K562 (cell line): Measurements from ENCODE around the gene TUFM. TPM values are rescaled to one million over a fixed set of nuclear protein-coding genes. Genes with fewer than 3 reads are reported as not detected.
A peak's percentile ranks its signal among the peaks of the same experiment; 100 is the strongest.
"Not testable (repeated sequence)": the region's sequence is repeated elsewhere in the genome, so short reads cannot be mapped to it uniquely, and the experiment has no call there.

Source experiments
- ATAC-seq: fragments of 200-7000 bp; cut with Tn5 transposase; 3 replicates; pipeline ENCODE4 v1.9.1; 2020; ENCODE audit warnings: moderate library complexity
- BruUV-seq: library from RNA; stranded (reverse); fragments of 400-500 nt; replicated peaks from 2 replicates; lab custom pipeline; 2021; lab: Mats Ljungman, UMichigan
- CTCF ChIA-PET: fragments of 300-600 bp; formaldehyde crosslinking; extraction: SDS; loops from one replicate; lab custom pipeline; 2021; ENCODE audit warnings: low intra/inter-chr PET ratio; lab: Yijun Ruan, JAX
- POLR2A ChIA-PET: fragments of 300-600, 350-650 bp; sonication (Branson Sonifier 250); formaldehyde crosslinking; extraction: SDS; loops from one replicate; lab custom pipeline; 2021; ENCODE audit warnings: antibody characterized with exemption, inconsistent platforms; lab: Yijun Ruan, JAX
- DNase-seq, 4 experiments: peaks; one replicate each; pipeline versions ENCODE4 v3.0.0 to v3.0.0-alpha.2; 2011 to 2018; ENCODE audit warnings: low spot score in 3 of 4, mixed read lengths in 3 of 4; ENCODE audit errors: extremely low read depth in 1 of 4
- FAIRE-seq: peaks from 2 replicates; lab custom pipeline; 2011; peaks lifted over from hg19 to GRCh38; lab: Jason Lieb, UNC
- H2AFZ ChIP-seq: 2 replicates; pipeline ENCODE4 v1.6.0; 2011; ENCODE audit warnings: low read depth, low read length, control low read depth, inconsistent platforms
- H3K27ac ChIP-seq: fragments of 200-600 bp; 3 replicates; pipeline ENCODE4 v1.8.0; 2011; ENCODE audit warnings: low read depth, mild to moderate bottlenecking, control low read depth, inconsistent platforms, low read length, moderate library complexity, mixed read lengths; ENCODE audit errors: extremely low read depth
- H3K27me3 ChIP-seq, 2 experiments: fragments of 300-600 bp in 1 of 2; 2 replicates in 1 of 2; 3 replicates in 1 of 2; pipeline versions ENCODE4 v1.6.0 to v1.8.0; 2011; ENCODE audit warnings: inconsistent platforms in 2 of 2, low read length in 2 of 2, mild to moderate bottlenecking in 1 of 2, mixed read lengths in 1 of 2, moderate library complexity in 1 of 2; ENCODE audit not compliant: control insufficient read depth in 2 of 2, insufficient read depth in 2 of 2
- H3K36me3 ChIP-seq: fragments of 300-600 bp; 3 replicates; pipeline ENCODE4 v1.8.0; 2011; ENCODE audit warnings: mild to moderate bottlenecking, low read length, inconsistent platforms; ENCODE audit not compliant: control insufficient read depth, insufficient read depth
- H3K4me1 ChIP-seq, 2 experiments: fragments of 200-600 bp in 1 of 2; replicated peaks in 1 of 2; 2 replicates in 1 of 2; 3 replicates in 1 of 2; pipeline versions ENCODE4 v1.5.1 to v1.8.0; 2011; ENCODE audit warnings: inconsistent platforms in 2 of 2, low read length in 2 of 2, mild to moderate bottlenecking in 1 of 2, mixed read lengths in 1 of 2, moderate library complexity in 1 of 2; ENCODE audit not compliant: control insufficient read depth in 2 of 2, insufficient read depth in 2 of 2
- H3K4me2 ChIP-seq: 2 replicates; pipeline ENCODE4 v1.6.1; 2011; ENCODE audit warnings: low read length, control low read depth, inconsistent platforms, mixed read lengths; ENCODE audit not compliant: insufficient read depth
- H3K4me3 ChIP-seq: fragments of 200-600 bp; sonication (generic), shearing (Covaris generic); 2 replicates; pipeline ENCODE4 v1.5.1; 2016; ENCODE audit warnings: control low read depth, inconsistent platforms
- H3K79me2 ChIP-seq: fragments of 200-600 bp; 3 replicates; pipeline ENCODE4 v1.8.0; 2011; ENCODE audit warnings: low read length, inconsistent platforms; ENCODE audit not compliant: control insufficient read depth, insufficient read depth
- H3K9ac ChIP-seq, 2 experiments: 2 replicates each; pipeline versions ENCODE4 v1.6.0 to v1.6.1; 2011; ENCODE audit warnings: low read depth in 2 of 2, low read length in 2 of 2, control low read depth in 1 of 2, inconsistent platforms in 1 of 2, mild to moderate bottlenecking in 1 of 2, mixed read lengths in 1 of 2; ENCODE audit not compliant: insufficient read depth in 1 of 2
- H3K9me1 ChIP-seq: one replicate; pipeline ENCODE4 v1.6.0; 2011; ENCODE audit warnings: inconsistent platforms, mild to moderate bottlenecking, low read length, moderate library complexity; ENCODE audit not compliant: control insufficient read depth, insufficient read depth
- H3K9me3 ChIP-seq: replicated peaks from 2 replicates; pipeline ENCODE4 v1.5.1; 2011; ENCODE audit warnings: low read depth, low read length, inconsistent platforms; ENCODE audit not compliant: control insufficient read depth, insufficient read depth
- H4K20me1 ChIP-seq: replicated peaks from 2 replicates; pipeline ENCODE4 v1.6.1; 2011; ENCODE audit warnings: low read length, inconsistent platforms, mixed read lengths; ENCODE audit not compliant: control insufficient read depth, insufficient read depth
- CEBPB ChIP-seq: fragments of 450-650 bp; IDR thresholded peaks from 2 replicates; pipeline ENCODE4 v1.6.1; 2016; ENCODE audit warnings: missing genetic modification characterization, missing compliant biosample characterization
- ESRRA ChIP-seq: fragments of 450-650 bp; IDR thresholded peaks from 2 replicates; pipeline ENCODE4 v1.6.1; 2014; ENCODE audit warnings: low read depth, mild to moderate bottlenecking, moderate library complexity, borderline replicate concordance
- PKNOX1 ChIP-seq: fragments of 450-650 bp; IDR thresholded peaks from 2 replicates; pipeline ENCODE4 v1.6.1; 2016
- WGBS: fragments of 100-300 bp; shearing (Covaris generic); methylation state at CpG from one replicate; pipeline ENCODE4 v1.1.6; 2016; ENCODE audit warnings: low coverage, mixed read lengths; ENCODE audit not compliant: insufficient coverage; ENCODE audit errors: missing lambda C conversion rate; 5-methylcytosine and 5-hydroxymethylcytosine counted together
- in situ Hi-C: fragments of 300-500 bp; cut with MboI; formaldehyde crosslinking; loops from 4 replicates; pipeline ENCODE4 v1.15.0; 2018; ENCODE audit warnings: inconsistent platforms, mixed read lengths
- intact Hi-C: fragments of 100-400 bp; cut with micrococcal nuclease; formaldehyde crosslinking; loops from 2 replicates; pipeline ENCODE4 v1.14.2; 2022
- polyA plus RNA-seq, 8 experiments: library from polyadenylated mRNA; depleted of rRNA in 4 of 8; stranded (reverse) in 5 of 8; unstranded in 3 of 8; fragments of >200 nt; fragmentation: Nextera tagmentation in 2 of 8; fragmentation: Illumina TruSeq in 1 of 8; extraction: Ambion mirVana in 2 of 8; extraction: Trizol in 1 of 8; gene quantifications; 2 replicates each; pipeline versions ENCODE4 v1.2.1 to v1.2.3, GENCODE V29; 2011 to 2014; ENCODE audit warnings: inconsistent platforms in 1 of 8, missing spikeins in 1 of 8
- total RNA-seq, 7 experiments: library from RNA; depleted of rRNA in 6 of 7; stranded (reverse); fragments of >200 nt in 6 of 7; fragmentation: Illumina TruSeq in 2 of 7; extraction: Trizol in 2 of 7; gene quantifications; 2 replicates each; pipeline versions ENCODE4 v1.2.1 to v1.2.3, GENCODE V29; 2011 to 2021; ENCODE audit warnings: low replicate concordance in 1 of 7

TUFM gene
- total and polyA plus RNA-seq, 9 of the 15 experiments (the other 6 are each of a cell fraction or from before 2014, with no cell fraction given): 34.1 to 434 (median 256) TPM

GRCh38 chr16:28882551-28883160 is 36.5 kb upstream of the TUFM start:
- Histone ChIP-seq H3K4me1 (peaks cover 11 to 43% of the 10 kb centered on the region in 2 experiments; a peak in 4 of 5 replicates), H3K9ac (peak overlapping the region in 1 of 2 experiments; percentile 77; a peak in 2 of 4 replicates), H3K27me3 (no peaks in the 10 kb centered on the region), H3K36me3 (no peaks in the 10 kb centered on the region), H3K4me3 (no peak overlapping the region), H3K79me2 (peaks cover 9% of the 10 kb centered on the region), H4K20me1 (no peaks in the 10 kb centered on the region), H3K9me3 (no peaks in the 10 kb centered on the region), H3K27ac (no peak overlapping the region), H2AFZ (no peak overlapping the region), H3K4me2 (no peak overlapping the region), H3K9me1 (no peaks in the 10 kb centered on the region)
- FAIRE-seq (no peak), ATAC-seq (no peak), DNase-seq (no peak)
- intact Hi-C loops (loop anchor here (5.0 kb wide), 2 partner anchors 35 to 55 kb away; partner anchors contain the start of gene TUFM), in situ Hi-C loops (no loop called here)
- 68% methylated on average over 20 of the region's 24 CpGs for WGBS
- TF ChIP-seq ESRRA (0 out of 2 replicates have a peak, but pooled peaks have one; percentile 21), PKNOX1 (no peak)
- ChIA-PET CTCF (no interaction called here), POLR2A (no interaction called here)
- no TSS peak for BruUV-seq

- H3K9ac ChIP-seq, BruUV-seq, H3K36me3 ChIP-seq, H3K79me2 ChIP-seq, CTCF ChIA-PET, H2AFZ ChIP-seq, in situ Hi-C loops, ATAC-seq, FAIRE-seq, H3K27me3 ChIP-seq, DNase-seq, H3K4me3 ChIP-seq, H3K27ac ChIP-seq, H3K4me2 ChIP-seq, H3K9me3 ChIP-seq, H3K9me1 ChIP-seq, H4K20me1 ChIP-seq: not testable (repeated sequence)
- intact Hi-C loops: loop anchor here (5.0 kb wide), 2 partner anchors 34 to 56 kb away; partner anchors contain the start of gene TUFM
- 87% methylated on average over 4 of the region's 4 CpGs for whole genome bisulfite sequencing
- H3K4me1 ChIP-seq: peaks cover 11 to 53% of the 10 kb centered on the region in 2 experiments; a peak in 4 of 5 replicates
- TF ChIP-seq CEBPB (tag): peak; percentile 29; the same call in 1 of the 2 replicates
- POLR2A ChIA-PET: interaction anchor here (0.7 kb wide), 1 partner anchor 53 kb away, joined by 3 read pairs; no protein-coding TSS in a partner anchor
Observed at GRCh38 chr16:28881565-28881964, 35.4 kb upstream of the TUFM start.
